Stimulated activated naive CD8-positive, alpha-beta T cell treated with anti-CD3 and anti-CD28 coated beads, Interleukin-15, amount 100 ng/mL, for 72 hours (primary cell): ENCODE measurements around the gene IL1RAPL2.
"Not testable (repeated sequence)": the region's sequence is repeated elsewhere in the genome, so short reads cannot be mapped to it uniquely, and the experiment has no call there.

Source experiments
- ATAC-seq: fragments of 150-1000 bp; cut with Tn5 transposase; 2 replicates; pipeline ENCODE4 v1.10.0; 2021; ENCODE audit warnings: mild to moderate bottlenecking, moderate library complexity
- DNase-seq, 2 donors: peaks; one replicate each; pipeline ENCODE4 v3.0.0; 2021 to 2022
- H3K27ac Mint-ChIP-seq, 2 donors: one replicate each; pipeline ENCODE4 v1.8.0; 2022; ENCODE audit warnings: mild to moderate bottlenecking in 2 of 2, mixed read lengths in 2 of 2, moderate library complexity in 2 of 2
- H3K27me3 Mint-ChIP-seq: one replicate; pipeline ENCODE4 v1.8.0; 2022; ENCODE audit warnings: mixed read lengths
- H3K4me1 Mint-ChIP-seq: one replicate; pipeline ENCODE4 v1.8.0; 2022; ENCODE audit warnings: mild to moderate bottlenecking, mixed read lengths
- H3K4me3 Mint-ChIP-seq, 2 donors: one replicate each; pipeline ENCODE4 v1.8.0; 2022; ENCODE audit warnings: mild to moderate bottlenecking in 2 of 2, mixed read lengths in 2 of 2, moderate library complexity in 1 of 2
- H3K9me3 Mint-ChIP-seq, 2 donors: one replicate each; pipeline ENCODE4 v1.8.0; 2022; ENCODE audit warnings: mixed read lengths in 2 of 2

The IL1RAPL2 gene

GRCh38 chrX:104659005-104659744 lies 93.2 kb downstream of the IL1RAPL2 start:
- Mint-ChIP-seq H3K27me3 (no peaks in the 10 kb centered on the region), H3K4me1 (no peaks in the 10 kb centered on the region), H3K9me3 (no peaks in the 10 kb centered on the region), H3K27ac (no peak overlapping the region), H3K4me3 (no peak overlapping the region)
- DNase-seq (no peak), ATAC-seq (no peak)

DNA sequence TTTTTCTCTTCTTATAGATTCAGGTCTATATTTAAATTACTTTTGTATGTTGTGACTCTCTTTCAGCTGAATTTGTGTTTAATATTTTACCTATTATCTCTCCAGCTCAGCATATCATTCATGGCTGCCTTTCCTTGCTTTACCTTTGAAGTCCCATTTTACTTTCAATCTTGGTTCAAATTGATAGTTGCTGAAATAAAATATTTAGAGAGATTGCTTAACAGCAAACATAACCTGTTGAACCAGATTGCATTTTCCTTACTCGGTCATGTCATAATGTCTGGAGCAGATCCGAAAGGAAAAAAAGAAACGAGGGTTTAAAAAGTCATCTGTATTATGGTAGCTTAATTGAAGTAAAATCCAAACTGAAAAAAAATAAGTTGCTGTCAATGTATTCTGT lies 94.1 kb downstream of the IL1RAPL2 start:
- no peaks in the 10 kb centered on the region for H3K4me1 Mint-ChIP-seq
- no peak for DNase-seq
- no peak overlapping the region for H3K4me3 Mint-ChIP-seq
- H3K27me3 Mint-ChIP-seq = no peaks in the 10 kb centered on the region
- no peaks in the 10 kb centered on the region for H3K9me3 Mint-ChIP-seq
- no peak for ATAC-seq
- H3K27ac Mint-ChIP-seq = no peak overlapping the region

- Mint-ChIP-seq H3K27ac (no peak overlapping the region), H3K4me1 (no peaks in the 10 kb centered on the region), H3K4me3 (no peak overlapping the region), H3K9me3 (no peaks in the 10 kb centered on the region), H3K27me3 (no peaks in the 10 kb centered on the region)
- ATAC-seq (no peak), DNase-seq (no peak)
These were observed 96.7 kb downstream of the IL1RAPL2 start for GRCh38 chrX:104662694-104663093.

DNA sequence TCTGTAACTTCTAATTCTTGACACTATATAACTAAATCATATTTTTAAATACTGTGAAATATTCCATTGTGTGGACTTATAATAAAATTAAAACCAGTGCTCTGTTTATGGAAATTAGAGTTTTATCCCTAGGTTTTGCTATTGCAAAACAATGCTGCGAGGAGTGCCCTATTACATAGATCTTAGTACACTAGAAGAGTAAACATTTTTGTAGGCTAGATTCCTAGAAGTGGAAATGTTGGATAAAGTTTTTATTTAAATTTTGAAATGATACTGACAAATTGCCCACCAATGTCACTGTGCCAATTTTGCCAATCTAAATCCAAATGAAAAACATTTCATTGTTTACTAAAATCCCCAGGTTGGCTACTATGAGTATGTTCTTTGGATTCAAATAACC lies 99.7 kb downstream of the IL1RAPL2 start:
- Mint-ChIP-seq H3K9me3 (no peaks in the 10 kb centered on the region), H3K27ac (no peak overlapping the region), H3K4me3 (no peak overlapping the region), H3K27me3 (no peaks in the 10 kb centered on the region), H3K4me1 (no peaks in the 10 kb centered on the region)
- DNase-seq (no peak), ATAC-seq (no peak)

GRCh38 chrX:104668550-104668949 lies 102.6 kb downstream of the IL1RAPL2 start:
- H3K4me1 Mint-ChIP-seq = no peaks in the 10 kb centered on the region
- ATAC-seq (no peak), DNase-seq (no peak)
- H3K27me3 Mint-ChIP-seq = no peaks in the 10 kb centered on the region
- no peaks in the 10 kb centered on the region for H3K9me3 Mint-ChIP-seq
- H3K27ac Mint-ChIP-seq = no peak overlapping the region
- H3K4me3 Mint-ChIP-seq = no peak overlapping the region

DNA sequence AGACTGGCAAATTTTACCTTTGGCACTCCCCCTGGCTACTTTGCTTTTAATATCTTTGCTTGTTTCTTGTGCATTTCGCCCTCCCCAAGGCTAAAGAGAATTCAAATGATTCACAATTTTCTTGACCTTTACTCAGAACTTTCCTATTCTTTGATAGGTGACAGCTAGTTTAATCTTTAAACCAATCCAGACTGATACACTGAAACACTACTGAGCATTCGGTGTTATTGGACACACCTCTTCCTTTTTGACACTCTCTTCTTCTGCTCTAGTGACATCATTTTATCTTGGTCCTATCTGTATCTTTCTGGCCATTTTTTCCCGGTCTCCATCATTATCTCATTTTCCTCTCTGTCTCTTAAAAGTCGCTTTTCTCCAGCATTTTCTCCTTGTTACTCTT lies 103.1 kb downstream of the IL1RAPL2 start:
- no peaks in the 10 kb centered on the region for H3K27me3 Mint-ChIP-seq
- H3K27ac Mint-ChIP-seq = no peak overlapping the region
- H3K9me3 Mint-ChIP-seq = no peaks in the 10 kb centered on the region
- H3K4me3 Mint-ChIP-seq = no peak overlapping the region
- DNase-seq (no peak), ATAC-seq (no peak)
- no peaks in the 10 kb centered on the region for H3K4me1 Mint-ChIP-seq

GRCh38 chrX:104670051-104670450 lies 104.1 kb downstream of the IL1RAPL2 start:
- H3K4me3 Mint-ChIP-seq = no peak overlapping the region
- no peak for ATAC-seq
- H3K27ac Mint-ChIP-seq = no peak overlapping the region
- no peaks in the 10 kb centered on the region for H3K27me3 Mint-ChIP-seq
- no peak for DNase-seq
- H3K4me1 Mint-ChIP-seq = no peaks in the 10 kb centered on the region
- no peaks in the 10 kb centered on the region for H3K9me3 Mint-ChIP-seq

- DNase-seq, ATAC-seq, H3K27ac Mint-ChIP-seq, H3K9me3 Mint-ChIP-seq, H3K27me3 Mint-ChIP-seq, H3K4me3 Mint-ChIP-seq, H3K4me1 Mint-ChIP-seq: not testable (repeated sequence)
These were observed 111.5 kb downstream of the IL1RAPL2 start for GRCh38 chrX:104677517-104677916.

- Mint-ChIP-seq H3K9me3 (no peaks in the 10 kb centered on the region), H3K27ac (no peak overlapping the region), H3K4me1 (no peaks in the 10 kb centered on the region), H3K27me3 (no peaks in the 10 kb centered on the region), H3K4me3 (no peak overlapping the region)
- ATAC-seq (no peak), DNase-seq (no peak)
These were observed 113.2 kb downstream of the IL1RAPL2 start for GRCh38 chrX:104679175-104679574.

DNA sequence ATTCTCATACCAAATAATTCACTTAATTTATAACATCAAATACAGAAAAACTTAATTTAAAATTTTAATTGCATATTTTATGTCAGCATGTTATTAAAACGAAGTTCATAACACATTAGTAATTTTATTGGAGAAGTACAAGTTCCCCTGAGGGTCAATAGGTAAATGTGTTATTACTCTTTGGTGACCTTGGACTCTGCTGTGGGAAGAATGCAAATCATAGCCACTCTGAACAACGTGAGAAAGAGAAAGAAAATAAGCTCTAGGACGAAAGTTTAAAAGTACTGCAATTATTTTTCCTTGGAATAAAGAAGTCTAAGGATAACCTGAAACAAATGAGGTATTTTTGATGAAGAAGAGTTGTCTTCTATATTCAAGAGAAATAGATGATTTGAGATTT lies 115.2 kb downstream of the IL1RAPL2 start:
- Mint-ChIP-seq H3K4me3 (no peak overlapping the region), H3K27ac (no peak overlapping the region), H3K9me3 (no peaks in the 10 kb centered on the region), H3K27me3 (no peaks in the 10 kb centered on the region), H3K4me1 (no peaks in the 10 kb centered on the region)
- no peak for DNase-seq
- no peak for ATAC-seq

DNA sequence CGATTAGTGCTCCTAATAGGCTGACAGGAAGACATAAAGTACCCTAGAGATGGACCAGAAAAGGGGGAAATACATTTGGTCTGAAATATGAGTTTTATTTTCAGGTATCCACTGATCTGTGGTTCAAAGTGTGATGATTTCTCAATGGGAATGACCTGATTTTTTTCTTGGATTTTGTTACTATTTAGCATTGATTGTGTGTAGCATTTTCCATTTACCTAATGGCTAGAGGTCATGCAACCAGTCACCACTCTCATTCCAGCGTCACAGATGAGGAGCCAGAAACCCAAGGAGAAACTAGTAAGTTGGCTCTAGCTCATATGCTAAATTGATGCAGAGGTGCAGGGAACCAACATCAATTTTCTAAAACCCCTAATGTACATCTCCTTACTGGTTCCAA lies 118.1 kb downstream of the IL1RAPL2 start:
- no peaks in the 10 kb centered on the region for H3K27me3 Mint-ChIP-seq
- H3K4me3 Mint-ChIP-seq = no peak overlapping the region
- H3K27ac Mint-ChIP-seq = no peak overlapping the region
- ATAC-seq (no peak), DNase-seq (no peak)
- H3K9me3 Mint-ChIP-seq = no peaks in the 10 kb centered on the region
- no peaks in the 10 kb centered on the region for H3K4me1 Mint-ChIP-seq

- ATAC-seq (no peak), DNase-seq (no peak)
- Mint-ChIP-seq H3K4me3 (no peak overlapping the region), H3K9me3 (no peaks in the 10 kb centered on the region), H3K27me3 (no peaks in the 10 kb centered on the region), H3K4me1 (no peaks in the 10 kb centered on the region), H3K27ac (no peak overlapping the region)
These were observed 129.6 kb downstream of the IL1RAPL2 start for GRCh38 chrX:104695593-104695992.

DNA sequence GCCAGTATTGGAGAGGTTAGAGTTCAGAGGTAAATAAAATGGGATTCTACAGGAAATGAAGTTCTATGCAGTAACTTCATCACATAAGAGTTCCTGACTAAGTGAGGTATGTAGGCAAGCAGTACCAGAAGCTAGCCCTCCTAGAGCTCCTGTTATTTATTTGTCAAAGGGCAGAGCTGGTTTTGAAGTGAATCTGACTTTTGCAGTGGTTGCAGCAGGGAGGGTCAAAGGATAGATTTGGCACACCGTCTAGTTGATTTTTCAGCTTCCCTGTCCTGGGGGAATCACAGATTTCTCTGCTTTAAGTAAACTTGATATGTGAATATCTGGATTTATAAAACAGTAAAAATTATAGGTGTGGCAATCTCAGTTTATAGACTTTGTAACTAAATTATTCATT lies 130.7 kb downstream of the IL1RAPL2 start:
- ATAC-seq = no peak
- no peak overlapping the region for H3K27ac Mint-ChIP-seq
- no peaks in the 10 kb centered on the region for H3K4me1 Mint-ChIP-seq
- DNase-seq = no peak
- no peaks in the 10 kb centered on the region for H3K9me3 Mint-ChIP-seq
- no peaks in the 10 kb centered on the region for H3K27me3 Mint-ChIP-seq
- no peak overlapping the region for H3K4me3 Mint-ChIP-seq

DNA sequence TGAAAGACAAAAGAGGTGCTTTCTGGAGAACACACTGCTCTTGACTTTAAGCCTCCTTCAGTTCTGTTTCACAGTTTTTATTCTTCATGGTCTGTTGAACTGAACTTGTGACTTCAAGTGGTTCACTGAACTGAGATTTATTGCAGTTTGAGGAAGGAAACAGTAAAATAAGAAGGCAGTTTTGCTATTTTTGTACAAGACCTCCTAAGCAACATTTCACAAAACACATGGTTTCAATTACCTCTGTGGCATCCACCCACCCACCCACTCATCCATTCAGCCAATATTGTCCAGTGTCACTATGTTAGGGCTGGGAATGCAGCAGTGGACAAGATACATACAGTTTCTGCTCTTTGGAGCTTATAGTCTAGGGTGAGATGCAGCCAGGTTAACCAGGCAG lies 131.3 kb downstream of the IL1RAPL2 start:
- Mint-ChIP-seq H3K4me1 (no peaks in the 10 kb centered on the region), H3K27ac (no peak overlapping the region), H3K4me3 (no peak overlapping the region), H3K9me3 (no peaks in the 10 kb centered on the region), H3K27me3 (no peaks in the 10 kb centered on the region)
- DNase-seq (no peak), ATAC-seq (no peak)

DNA sequence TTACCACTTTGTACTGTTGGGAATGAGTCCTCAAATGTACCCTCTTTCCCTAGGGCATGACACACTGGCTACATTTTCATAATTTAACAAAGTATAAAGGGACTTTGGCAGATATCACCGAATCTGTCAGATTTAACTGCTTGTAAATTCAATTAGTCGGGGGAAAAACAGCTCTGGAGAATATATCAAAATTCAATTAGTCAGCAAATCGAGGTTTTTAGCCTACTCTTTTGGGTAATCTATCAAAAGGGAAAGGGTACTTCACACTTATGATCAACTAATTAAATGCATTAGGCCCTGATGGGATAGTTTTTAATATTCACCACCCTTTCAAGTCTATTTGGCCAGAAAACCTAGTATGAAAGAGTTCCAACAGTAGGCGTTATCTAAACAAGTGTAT lies 141.0 kb downstream of the IL1RAPL2 start:
- Mint-ChIP-seq H3K4me1 (no peaks in the 10 kb centered on the region), H3K9me3 (no peaks in the 10 kb centered on the region), H3K27me3 (no peaks in the 10 kb centered on the region), H3K27ac (no peak overlapping the region), H3K4me3 (no peak overlapping the region)
- no peak for ATAC-seq
- no peak for DNase-seq

DNA sequence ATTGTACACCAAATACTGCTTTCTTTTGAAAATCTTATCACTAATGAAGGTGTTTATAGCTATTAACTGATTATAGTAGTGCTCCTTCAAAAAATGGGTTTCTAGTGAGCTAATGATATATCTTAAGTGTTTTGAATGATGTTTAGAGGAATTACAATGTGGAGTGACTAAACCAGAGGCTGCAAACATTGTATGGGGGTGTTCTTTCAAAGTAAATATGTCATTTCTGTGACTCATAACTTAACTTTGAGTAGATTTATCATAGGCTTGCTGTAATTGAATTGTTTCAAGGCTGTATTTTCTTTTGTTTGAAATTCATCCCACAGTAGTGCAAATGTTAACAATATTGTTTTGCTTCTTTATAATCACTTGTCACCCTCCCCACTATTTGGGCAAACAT lies 141.6 kb downstream of the IL1RAPL2 start:
- H3K9me3 Mint-ChIP-seq = no peaks in the 10 kb centered on the region
- no peak for DNase-seq
- no peak overlapping the region for H3K27ac Mint-ChIP-seq
- H3K4me1 Mint-ChIP-seq = no peaks in the 10 kb centered on the region
- H3K4me3 Mint-ChIP-seq = no peak overlapping the region
- ATAC-seq = no peak
- H3K27me3 Mint-ChIP-seq = no peaks in the 10 kb centered on the region

- H3K4me3 Mint-ChIP-seq = no peak overlapping the region
- no peaks in the 10 kb centered on the region for H3K9me3 Mint-ChIP-seq
- ATAC-seq (no peak), DNase-seq (no peak)
- no peak overlapping the region for H3K27ac Mint-ChIP-seq
- no peaks in the 10 kb centered on the region for H3K27me3 Mint-ChIP-seq
- no peaks in the 10 kb centered on the region for H3K4me1 Mint-ChIP-seq
These were observed 146.5 kb downstream of the IL1RAPL2 start for GRCh38 chrX:104712515-104712914.
